Prostate gland (tissue), 2 donors: ENCODE measurements around the gene EIF4ENIF1. TPM values are rescaled to one million over a fixed set of nuclear protein-coding genes. Genes with fewer than 3 reads are reported as not detected.
A peak's percentile ranks its signal among the peaks of the same experiment; 100 is the strongest.
"Not testable (repeated sequence)": the region's sequence is repeated elsewhere in the genome, so short reads cannot be mapped to it uniquely, and the experiment has no call there.

Experiments used
- DNase-seq: peaks from one replicate; pipeline ENCODE4 v3.0.0-alpha.2; 2019; ENCODE audit warnings: low spot score
- H3K27ac ChIP-seq, 2 donors: fragments of 200-600 bp; sonication (generic); 2 replicates each; pipeline ENCODE4 v1.5.1; 2017 to 2019
- H3K27me3 ChIP-seq: fragments of 200-600 bp; sonication (generic); replicated peaks from 2 replicates; pipeline ENCODE4 v1.5.1; 2019; ENCODE audit not compliant: insufficient read depth
- H3K36me3 ChIP-seq, 2 donors: fragments of 200-600 bp; sonication (generic); 1 replicate in 1 of 2; 2 replicates in 1 of 2; pipeline versions ENCODE4 v1.5.1 to v1.8.1; 2017 to 2019
- H3K4me1 ChIP-seq: fragments of 200-600 bp; sonication (generic); replicated peaks from 2 replicates; pipeline ENCODE4 v1.5.1; 2019
- H3K4me3 ChIP-seq, 2 donors: fragments of 200-600 bp; sonication (generic); 2 replicates each; pipeline ENCODE4 v1.5.1; 2017 to 2019
- H3K9me3 ChIP-seq: fragments of 200-600 bp; sonication (generic); 2 replicates; pipeline ENCODE4 v1.5.1; 2017
- CTCF ChIP-seq, 4 experiments: fragments of 200-600 bp in 2 of 4; fragments of 450-650 bp in 2 of 4; sonication (generic) in 2 of 4; IDR thresholded peaks; 1 replicate in 3 of 4; 2 replicates in 1 of 4; pipeline ENCODE4 v1.5.1; 2016 to 2019; ENCODE audit warnings: antibody characterized with exemption in 4 of 4, mild to moderate bottlenecking in 2 of 4, moderate library complexity in 2 of 4
- POLR2A ChIP-seq: fragments of 450-650 bp; IDR thresholded peaks from one replicate; pipeline ENCODE4 v1.6.1; 2016; ENCODE audit warnings: antibody characterized with exemption, mild to moderate bottlenecking
- POLR2AphosphoS5 ChIP-seq: sonication (generic); formaldehyde crosslinking; IDR thresholded peaks from one replicate; pipeline ENCODE4 v1.6.1; 2017; ENCODE audit warnings: antibody characterized with exemption
- WGBS: methylation state at CpG from one replicate; pipeline ENCODE4 v1.1.5; 2018; 5-methylcytosine and 5-hydroxymethylcytosine counted together
- intact Hi-C: fragments of 100-400 bp; cut with DNase I; formaldehyde crosslinking; loops from one replicate; pipeline ENCODE4 v1.14.2; 2022
- total RNA-seq, 2 donors: library from RNA; depleted of rRNA; stranded (reverse); fragments of >200 nt; gene quantifications; one replicate each; pipeline ENCODE4 v1.1.0, GENCODE V29; 2016

The EIF4ENIF1 gene
- total RNA-seq, 2 donors from 2014 or later: 11.9 to 38.1 TPM

DNA sequence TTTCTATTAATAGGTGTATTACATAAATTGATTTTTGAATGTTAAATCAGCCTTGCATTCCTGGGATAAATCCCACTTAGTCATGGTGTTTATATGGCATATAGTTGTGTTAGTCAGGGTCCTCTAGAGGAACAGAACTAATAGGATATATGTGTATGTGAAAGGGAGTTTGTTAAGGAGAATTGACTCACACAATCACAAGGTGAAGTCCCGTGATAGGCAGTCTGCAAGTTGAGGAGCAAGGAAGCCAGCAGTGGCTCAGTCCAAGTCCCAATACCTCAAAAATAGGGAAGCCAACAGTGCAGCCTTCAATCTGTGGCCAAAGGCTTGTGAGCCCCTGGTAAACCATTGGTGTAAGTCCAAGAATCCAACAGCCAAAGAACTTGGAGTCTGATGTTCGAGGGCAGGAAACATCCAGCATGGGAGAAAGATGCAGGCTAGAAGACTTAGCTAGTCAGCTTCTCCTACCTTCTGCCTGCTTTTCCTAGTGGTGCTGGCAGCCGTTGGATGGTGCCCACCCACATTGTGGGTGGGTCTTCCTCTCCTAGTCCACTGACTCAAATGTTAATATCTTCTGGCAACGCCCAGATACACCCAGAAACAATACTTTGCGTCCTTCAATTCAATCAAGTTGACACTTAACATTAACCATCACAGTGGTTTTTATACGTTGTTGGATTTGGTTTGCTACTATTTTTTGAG lies 19.6 kb upstream of the EIF4ENIF1 start:
- no peak for DNase-seq
- no peak for TF ChIP-seq POLR2A
- TF ChIP-seq POLR2AphosphoS5: no peak
- no peak for TF ChIP-seq CTCF (IDR thresholded peaks at IDR 0.05)
- H3K27me3 ChIP-seq: no peaks in the 10 kb centered on the region
- H3K36me3 ChIP-seq: no peaks in the 10 kb centered on the region
- no peak overlapping the region for H3K27ac ChIP-seq
- intact Hi-C loops: no loop called here
- no peak overlapping the region for H3K4me3 ChIP-seq
- no peaks in the 10 kb centered on the region for H3K4me1 ChIP-seq
- 90% methylated on average over 6 of the region's 6 CpGs for WGBS
- no peaks in the 10 kb centered on the region for H3K9me3 ChIP-seq

DNA sequence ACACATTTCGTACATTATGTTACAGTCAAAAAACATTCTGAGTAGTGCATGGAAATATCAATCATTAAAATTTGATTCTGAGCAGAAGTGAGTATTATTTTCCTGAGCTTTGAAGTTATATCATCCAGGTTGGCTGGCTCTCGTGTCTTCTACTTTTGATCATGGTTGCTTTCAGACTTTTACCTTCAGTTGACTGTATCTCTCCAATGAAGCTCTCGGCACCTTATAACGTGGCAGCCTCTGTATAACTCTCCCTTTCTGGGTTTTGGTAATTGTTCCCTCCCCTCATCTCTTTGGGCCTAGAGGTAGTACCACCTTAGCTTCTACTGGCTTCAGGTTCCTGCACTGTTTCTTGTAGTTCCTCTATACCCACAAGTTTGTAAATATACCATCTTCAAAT lies 18.9 kb upstream of the EIF4ENIF1 start:
- intact Hi-C loops: no loop called here
- WGBS: 93% methylated on average over 4 of the region's 4 CpGs
- TF ChIP-seq CTCF (IDR thresholded peaks at IDR 0.05) (no peak), POLR2A (no peak), POLR2AphosphoS5 (no peak)
- Histone ChIP-seq H3K27ac (no peak overlapping the region), H3K4me1 (no peaks in the 10 kb centered on the region), H3K9me3 (no peaks in the 10 kb centered on the region), H3K4me3 (no peak overlapping the region), H3K27me3 (no peaks in the 10 kb centered on the region), H3K36me3 (no peaks in the 10 kb centered on the region)
- DNase-seq: no peak

DNA sequence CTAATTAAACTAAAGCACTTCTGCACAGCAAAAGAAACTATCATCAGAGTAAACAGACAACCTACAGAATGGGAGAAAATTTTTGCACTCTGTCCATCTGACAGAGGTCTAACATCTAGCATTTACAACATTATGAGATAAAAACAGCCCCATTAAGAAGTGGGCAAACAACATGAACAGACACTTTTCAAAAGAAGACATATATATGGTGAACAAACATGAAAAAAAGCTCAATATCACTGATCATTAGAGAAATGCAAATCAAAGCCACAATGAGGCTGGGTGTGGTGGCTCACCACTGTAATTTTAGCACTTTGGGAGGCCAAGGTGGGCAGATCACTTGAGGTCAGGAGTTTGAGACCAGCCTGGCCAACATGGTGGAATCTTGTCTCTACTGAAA lies 17.9 kb upstream of the EIF4ENIF1 start:
- H3K9me3 ChIP-seq, H3K36me3 ChIP-seq, H3K27me3 ChIP-seq, H3K27ac ChIP-seq, intact Hi-C loops, DNase-seq, H3K4me3 ChIP-seq, H3K4me1 ChIP-seq: not testable (repeated sequence)

DNA sequence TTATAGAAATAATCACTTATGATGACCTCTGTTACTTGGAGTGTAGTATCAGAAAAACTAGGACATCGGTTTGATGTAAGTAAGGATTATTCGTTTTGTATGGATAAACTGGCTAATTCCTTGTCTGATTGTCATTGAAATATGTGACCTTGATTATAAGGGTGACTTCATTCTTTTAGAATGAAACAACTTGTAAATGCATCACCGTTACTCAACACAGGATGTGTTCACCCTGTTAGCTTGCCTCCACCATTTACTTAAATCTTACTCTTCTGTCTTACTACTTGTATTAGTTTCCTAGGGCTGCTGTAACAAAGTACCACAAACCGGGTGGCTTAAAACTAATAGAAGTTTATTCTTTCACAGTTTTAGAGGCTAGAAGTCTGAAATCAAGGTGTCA lies 14.6 kb upstream of the EIF4ENIF1 start:
- no peaks in the 10 kb centered on the region for H3K36me3 ChIP-seq
- intact Hi-C loops: no loop called here
- WGBS: 89% methylated on average over 4 of the region's 4 CpGs

GRCh38 chr22:31503211-31503964 lies 13.7 kb upstream of the EIF4ENIF1 start:
- Histone ChIP-seq H3K27ac (no peak overlapping the region), H3K4me1 (no peaks in the 10 kb centered on the region), H3K36me3 (no peaks in the 10 kb centered on the region), H3K4me3 (no peak overlapping the region), H3K27me3 (no peaks in the 10 kb centered on the region), H3K9me3 (no peaks in the 10 kb centered on the region)
- intact Hi-C loops: no loop called here
- no peak for DNase-seq
- 57% methylated on average over 14 of the region's 14 CpGs for WGBS
- TF ChIP-seq POLR2AphosphoS5 (peak; percentile 16), POLR2A (no peak)

More for the DNA sequence above, 14.6 kb upstream of the EIF4ENIF1 start:
- Histone ChIP-seq H3K4me3 (no peak overlapping the region), H3K27me3 (no peaks in the 10 kb centered on the region), H3K4me1 (no peaks in the 10 kb centered on the region), H3K27ac (no peak overlapping the region), H3K9me3 (no peaks in the 10 kb centered on the region)
- TF ChIP-seq CTCF (IDR thresholded peaks at IDR 0.05): no peak
- TF ChIP-seq POLR2AphosphoS5: no peak
- no peak for TF ChIP-seq POLR2A
- no peak for DNase-seq

GRCh38 chr22:31501738-31502137 lies 12.1 kb upstream of the EIF4ENIF1 start:
- Histone ChIP-seq H3K36me3 (no peaks in the 10 kb centered on the region), H3K4me3 (no peak overlapping the region), H3K4me1 (no peaks in the 10 kb centered on the region), H3K27me3 (no peaks in the 10 kb centered on the region), H3K27ac (no peak overlapping the region), H3K9me3 (no peaks in the 10 kb centered on the region)
- WGBS: 90% methylated on average over 2 of the region's 2 CpGs
- intact Hi-C loops: no loop called here
- no peak for TF ChIP-seq POLR2AphosphoS5
- no peak for TF ChIP-seq CTCF (IDR thresholded peaks at IDR 0.05)
- no peak for TF ChIP-seq POLR2A
- no peak for DNase-seq
